Uterus (tissue), 4 donors: Measurements from ENCODE around the gene HSF2. TPM values are rescaled to one million over a fixed set of nuclear protein-coding genes. Genes with fewer than 3 reads are reported as not detected.

ENCODE experiments used
- DNase-seq, 2 donors: peaks; one replicate each; pipeline ENCODE4 v3.0.0-alpha.2; 2019 to 2020
- H3K27ac ChIP-seq, 2 donors: fragments of 200-600 bp; sonication (generic); 1 replicate in 1 of 2; 2 replicates in 1 of 2; pipeline ENCODE4 v1.5.1; 2016 to 2018
- H3K27me3 ChIP-seq, 2 donors: fragments of 200-600 bp; sonication (generic); one replicate each; pipeline ENCODE4 v1.5.1; 2018 to 2019; ENCODE audit warnings: control low read depth in 1 of 2
- H3K36me3 ChIP-seq, 2 donors: fragments of 200-600 bp; sonication (generic); one replicate each; pipeline ENCODE4 v1.5.1; 2019; ENCODE audit warnings: control low read depth in 1 of 2
- H3K4me1 ChIP-seq, 2 donors: fragments of 200-600 bp; sonication (generic); one replicate each; pipeline ENCODE4 v1.5.1; 2018 to 2019; ENCODE audit warnings: control low read depth in 1 of 2
- H3K4me3 ChIP-seq, 2 donors: fragments of 200-600 bp; sonication (generic); 1 replicate in 1 of 2; 2 replicates in 1 of 2; pipeline ENCODE4 v1.5.1; 2018 to 2019; ENCODE audit warnings: mild to moderate bottlenecking in 1 of 2
- H3K9me3 ChIP-seq, 2 donors: fragments of 200-600 bp; sonication (generic); one replicate each; pipeline ENCODE4 v1.5.1; 2019; ENCODE audit warnings: control low read depth in 1 of 2
- POLR2A ChIP-seq, 2 donors: fragments of 450-650 bp; IDR thresholded peaks; one replicate each; pipeline ENCODE4 v1.6.1; 2016; ENCODE audit warnings: antibody characterized with exemption in 2 of 2, mild to moderate bottlenecking in 1 of 2, moderate library complexity in 1 of 2
- intact Hi-C: fragments of 100-400 bp; cut with DNase I; formaldehyde crosslinking; loops from one replicate; pipeline ENCODE4 v1.15.1; 2023; ENCODE audit warnings: low total_unique reads
- total RNA-seq, 4 donors: library from RNA; depleted of rRNA in 3 of 4; stranded (reverse); fragments of >200 nt in 3 of 4; gene quantifications; one replicate each; pipeline versions ENCODE4 v1.1.0 to v1.2.4, GENCODE V29; 2014 to 2023
- TF ChIP-seq, protein P1 (sequence below), 4 experiments: fragments of 200-600 bp in 2 of 4; fragments of 450-650 bp in 2 of 4; sonication (generic) in 2 of 4; IDR thresholded peaks; one replicate each; pipeline ENCODE4 v1.5.1; 2016 to 2019; ENCODE audit warnings: antibody characterized with exemption in 4 of 4, mild to moderate bottlenecking in 2 of 4, moderate library complexity in 1 of 4
- donor health status: DM: yes; HTN: yes; CAD: no.

HSF2 gene
- total RNA-seq, 4 donors from 2014 or later, result 19.0 to 72.4 (median 33.4) TPM

DNA sequence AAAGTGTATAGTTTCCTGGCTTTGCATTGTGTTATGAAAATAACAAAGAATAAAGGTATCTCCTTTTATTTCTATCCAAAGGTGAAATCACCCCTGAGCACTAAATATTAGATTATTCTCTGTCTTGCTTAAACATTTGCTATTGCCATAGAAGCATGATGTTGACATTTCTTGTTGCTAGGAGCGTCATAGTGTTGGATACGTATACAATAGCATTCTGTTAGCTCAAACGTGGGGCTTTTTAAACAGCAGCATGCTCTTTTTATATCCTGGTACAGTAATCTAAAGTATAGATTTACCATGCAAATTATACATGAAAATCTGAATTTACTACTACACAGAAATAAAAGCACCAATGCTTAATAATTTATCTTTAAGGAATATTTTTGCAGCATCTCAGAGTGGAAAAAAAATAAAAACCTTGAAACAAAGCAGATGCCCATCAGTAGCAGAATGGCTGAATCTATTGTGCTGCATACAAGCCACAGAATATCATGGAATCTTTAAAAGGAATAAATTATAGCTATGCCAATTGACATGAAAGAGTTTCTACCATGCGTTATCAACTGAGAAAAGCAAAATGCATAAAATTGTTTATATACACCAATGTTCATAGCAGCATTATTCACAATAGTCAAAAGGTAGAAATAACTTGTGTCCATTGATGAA, 9.6 kb upstream of the HSF2 start:
- Histone ChIP-seq H3K9me3 (no peaks in the 10 kb centered on the region), H3K36me3 (no peaks in the 10 kb centered on the region), H3K4me3 (no peak overlapping the region), H3K27ac (no peak overlapping the region), H3K27me3 (no peaks in the 10 kb centered on the region), H3K4me1 (no peaks in the 10 kb centered on the region)
- intact Hi-C loops, result no loop called here
- no peak for DNase-seq
- TF ChIP-seq, protein P1, sequence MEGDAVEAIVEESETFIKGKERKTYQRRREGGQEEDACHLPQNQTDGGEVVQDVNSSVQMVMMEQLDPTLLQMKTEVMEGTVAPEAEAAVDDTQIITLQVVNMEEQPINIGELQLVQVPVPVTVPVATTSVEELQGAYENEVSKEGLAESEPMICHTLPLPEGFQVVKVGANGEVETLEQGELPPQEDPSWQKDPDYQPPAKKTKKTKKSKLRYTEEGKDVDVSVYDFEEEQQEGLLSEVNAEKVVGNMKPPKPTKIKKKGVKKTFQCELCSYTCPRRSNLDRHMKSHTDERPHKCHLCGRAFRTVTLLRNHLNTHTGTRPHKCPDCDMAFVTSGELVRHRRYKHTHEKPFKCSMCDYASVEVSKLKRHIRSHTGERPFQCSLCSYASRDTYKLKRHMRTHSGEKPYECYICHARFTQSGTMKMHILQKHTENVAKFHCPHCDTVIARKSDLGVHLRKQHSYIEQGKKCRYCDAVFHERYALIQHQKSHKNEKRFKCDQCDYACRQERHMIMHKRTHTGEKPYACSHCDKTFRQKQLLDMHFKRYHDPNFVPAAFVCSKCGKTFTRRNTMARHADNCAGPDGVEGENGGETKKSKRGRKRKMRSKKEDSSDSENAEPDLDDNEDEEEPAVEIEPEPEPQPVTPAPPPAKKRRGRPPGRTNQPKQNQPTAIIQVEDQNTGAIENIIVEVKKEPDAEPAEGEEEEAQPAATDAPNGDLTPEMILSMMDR (IDR thresholded peaks at IDR 0.05), result no peak
- TF ChIP-seq POLR2A (IDR thresholded peaks at IDR 0.05), result no peak

DNA sequence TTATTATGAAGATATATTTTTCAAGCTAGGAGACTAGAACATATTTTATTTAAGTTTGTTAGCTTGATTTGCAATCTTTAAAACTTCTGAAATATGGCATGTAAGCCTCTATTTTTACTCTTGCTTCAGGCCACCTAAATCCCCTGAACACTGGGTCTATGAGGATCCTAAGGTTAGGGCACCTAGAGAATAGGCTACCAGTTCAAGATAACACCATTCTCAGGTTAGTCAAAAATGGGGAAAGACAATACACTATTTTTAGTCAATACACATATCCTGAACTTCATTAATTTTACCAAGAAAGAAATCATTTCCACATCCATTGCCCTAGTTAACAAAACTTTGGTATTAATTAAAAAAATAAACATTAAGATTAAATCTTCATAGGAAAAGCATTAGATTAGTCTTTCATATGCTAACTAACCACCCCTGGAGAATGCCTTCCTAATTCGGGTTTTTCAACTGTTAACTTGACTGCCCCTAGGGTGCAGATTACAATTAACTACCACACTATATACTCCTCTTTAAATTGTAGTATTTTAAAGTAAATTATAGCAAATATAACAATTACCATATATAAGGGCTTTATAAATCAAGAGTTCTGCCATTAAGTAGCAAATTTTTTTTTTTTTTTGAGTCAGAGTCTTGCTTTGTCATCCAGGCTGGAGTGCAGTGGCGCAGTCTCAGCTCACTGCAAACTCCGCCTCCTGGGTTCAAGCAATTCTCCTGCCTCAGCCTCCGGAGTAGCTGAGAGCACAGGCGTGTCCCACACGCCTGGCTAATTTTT, 6.7 kb upstream of the HSF2 start:
- Histone ChIP-seq H3K4me3 (no peak overlapping the region), H3K4me1 (no peaks in the 10 kb centered on the region), H3K36me3 (no peaks in the 10 kb centered on the region), H3K27me3 (no peaks in the 10 kb centered on the region), H3K9me3 (no peaks in the 10 kb centered on the region), H3K27ac (no peak overlapping the region)
- intact Hi-C loops, result no loop called here
- DNase-seq, result no peak
- TF ChIP-seq, protein P1 (IDR thresholded peaks at IDR 0.05), result no peak
- no peak for TF ChIP-seq POLR2A (IDR thresholded peaks at IDR 0.05)

DNA sequence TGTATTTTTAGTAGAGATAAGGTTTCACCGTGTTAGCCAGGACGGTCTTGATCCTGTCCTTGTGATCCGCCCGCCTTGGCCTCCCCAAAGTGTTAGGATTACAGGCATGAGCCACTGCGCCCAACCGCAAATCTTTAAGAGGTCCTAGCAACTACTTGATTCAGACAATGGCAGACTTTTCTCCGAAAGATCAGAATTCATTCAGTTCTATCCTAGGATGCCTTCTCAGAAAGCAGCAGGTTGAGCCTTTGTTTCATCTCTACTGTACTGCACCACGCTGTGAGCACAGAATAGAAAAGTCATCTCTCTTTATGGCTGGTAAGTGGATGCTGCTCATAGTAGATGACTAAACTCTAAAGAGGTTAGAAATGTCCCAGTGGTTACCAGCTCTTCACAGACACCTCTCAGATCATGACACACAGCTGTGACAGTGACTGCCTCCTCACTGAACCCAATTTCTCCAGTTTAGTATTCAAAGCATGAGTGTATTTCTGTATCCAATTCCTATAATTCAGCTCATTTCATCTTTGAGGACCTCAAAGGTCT, 6.0 kb upstream of the HSF2 start:
- DNase-seq, result no peak
- intact Hi-C loops, result no loop called here
- Histone ChIP-seq H3K4me1 (no peaks in the 10 kb centered on the region), H3K9me3 (no peaks in the 10 kb centered on the region), H3K27me3 (no peaks in the 10 kb centered on the region), H3K27ac (no peak overlapping the region), H3K4me3 (no peak overlapping the region), H3K36me3 (no peaks in the 10 kb centered on the region)
- no peak for TF ChIP-seq POLR2A (IDR thresholded peaks at IDR 0.05)
- TF ChIP-seq, protein P1 (IDR thresholded peaks at IDR 0.05), result no peak

DNA sequence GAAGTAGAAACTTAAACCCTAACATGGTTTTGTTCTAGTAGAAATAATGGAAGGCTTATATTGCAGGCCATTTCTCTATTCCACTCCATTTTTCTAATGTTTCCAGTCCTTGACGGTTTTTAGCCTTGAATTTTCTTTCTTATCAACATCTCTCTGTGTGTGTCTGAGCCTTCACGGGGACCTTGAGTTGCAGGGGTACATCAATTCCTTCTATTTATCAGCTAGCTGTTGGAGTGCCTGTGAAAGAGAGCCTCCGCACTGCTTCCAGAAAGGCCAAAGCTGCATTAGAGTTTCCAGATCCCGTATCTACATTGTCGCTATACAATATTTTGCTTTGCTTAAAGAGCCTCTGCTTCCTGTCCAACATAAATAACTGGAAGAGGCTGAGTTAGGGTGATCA, 5.4 kb upstream of the HSF2 start:
- no peaks in the 10 kb centered on the region for H3K4me1 ChIP-seq
- H3K9me3 ChIP-seq, result no peaks in the 10 kb centered on the region
- DNase-seq, result no peak
- intact Hi-C loops, result no loop called here
- no peak overlapping the region for H3K4me3 ChIP-seq
- no peaks in the 10 kb centered on the region for H3K36me3 ChIP-seq
- TF ChIP-seq, protein P1 (IDR thresholded peaks at IDR 0.05), result no peak
- no peak for TF ChIP-seq POLR2A (IDR thresholded peaks at IDR 0.05)
- no peaks in the 10 kb centered on the region for H3K27me3 ChIP-seq
- H3K27ac ChIP-seq, result no peak overlapping the region

DNA sequence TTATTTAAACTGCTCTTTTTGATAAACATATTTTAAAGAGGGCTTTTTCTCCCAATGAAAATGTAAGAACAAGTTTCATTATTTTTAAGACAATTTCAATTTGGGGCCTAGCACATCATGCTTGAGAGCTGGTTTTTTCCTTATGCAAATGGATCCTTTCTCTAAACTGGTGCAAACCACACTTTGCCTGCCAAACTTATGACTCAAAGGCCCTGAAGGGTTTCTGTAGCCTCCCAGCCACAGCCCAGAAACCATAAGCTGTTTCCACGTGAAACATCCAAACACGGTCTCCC, 451 bp upstream of the HSF2 start:
- Histone ChIP-seq H3K4me1 (peaks cover 0 to 3% of the 10 kb centered on the region in 2 donors), H3K27me3 (no peaks in the 10 kb centered on the region), H3K27ac (peak overlapping the region; percentile 72 to 80), H3K9me3 (no peaks in the 10 kb centered on the region), H3K4me3 (peak overlapping the region in 1 of 2 donors; percentile 24), H3K36me3 (no peaks in the 10 kb centered on the region)
- intact Hi-C loops, result no loop called here
- DNase-seq, result no peak
- no peak for TF ChIP-seq POLR2A (IDR thresholded peaks at IDR 0.05)
- TF ChIP-seq, protein P1 (IDR thresholded peaks at IDR 0.05), result no peak
